NCI-H345 (cell line): ENCODE data around the gene RMND1.
A peak's percentile ranks its signal among the peaks of the same experiment; 100 is the strongest.
"Not testable (repeated sequence)": the region's sequence is repeated elsewhere in the genome, so short reads cannot be mapped to it uniquely, and the experiment has no call there.

ENCODE experiments used
- DNase-seq: peaks from one replicate; lab custom pipeline; 2025; lab: John Stamatoyannopoulos, UW

The RMND1 gene, protein sequence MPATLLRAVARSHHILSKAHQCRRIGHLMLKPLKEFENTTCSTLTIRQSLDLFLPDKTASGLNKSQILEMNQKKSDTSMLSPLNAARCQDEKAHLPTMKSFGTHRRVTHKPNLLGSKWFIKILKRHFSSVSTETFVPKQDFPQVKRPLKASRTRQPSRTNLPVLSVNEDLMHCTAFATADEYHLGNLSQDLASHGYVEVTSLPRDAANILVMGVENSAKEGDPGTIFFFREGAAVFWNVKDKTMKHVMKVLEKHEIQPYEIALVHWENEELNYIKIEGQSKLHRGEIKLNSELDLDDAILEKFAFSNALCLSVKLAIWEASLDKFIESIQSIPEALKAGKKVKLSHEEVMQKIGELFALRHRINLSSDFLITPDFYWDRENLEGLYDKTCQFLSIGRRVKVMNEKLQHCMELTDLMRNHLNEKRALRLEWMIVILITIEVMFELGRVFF

DNA sequence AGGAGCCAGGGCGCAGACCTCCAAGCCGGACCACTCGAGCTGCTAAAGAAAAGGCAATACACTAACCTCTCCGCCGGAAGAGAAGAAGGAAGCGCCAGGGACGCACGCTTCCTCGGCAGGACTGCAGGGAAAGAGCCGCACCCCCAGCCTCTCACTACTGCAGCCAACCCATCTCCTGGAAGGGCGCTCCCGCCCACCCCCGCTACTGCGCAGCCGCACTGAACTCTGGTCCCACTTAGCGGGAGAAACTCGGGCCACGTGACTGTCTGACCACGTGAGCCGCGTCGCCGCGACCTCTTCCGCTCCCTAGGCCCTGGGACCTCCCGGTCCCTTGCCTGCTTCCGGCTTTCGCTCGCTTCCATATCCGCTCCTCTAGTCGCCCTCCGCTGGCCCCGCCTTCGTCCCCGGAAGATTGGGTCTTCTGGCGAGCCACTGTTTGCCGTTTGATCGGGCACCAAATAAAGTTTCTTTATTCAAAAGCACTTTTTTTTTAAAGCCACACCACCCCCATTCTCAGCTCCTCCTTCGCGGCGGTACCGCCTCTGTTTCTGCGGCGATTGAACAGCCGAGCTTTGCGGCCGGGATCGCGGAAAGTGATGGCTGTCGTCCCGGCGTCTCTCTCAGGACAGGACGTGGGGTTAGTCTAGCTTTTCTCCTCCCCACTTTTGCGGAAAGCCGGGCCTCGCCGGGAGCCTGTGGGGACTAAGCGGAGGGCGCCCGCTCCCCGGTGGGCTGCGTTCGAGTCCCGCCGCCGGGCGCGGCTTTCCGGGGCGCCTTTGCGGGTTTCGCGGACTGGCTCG, at the start of gene RMND1:
RMND1 (minus strand) TSS at position 177 of the 800 bp plus-strand sequence. CDS start 6,315 bp downstream, outside the sequence.
- DNase-seq, result peak; percentile 100

- no peak for DNase-seq
Observed at GRCh38 chr6:151499551-151499950, 47.6 kb upstream of the RMND1 start.

DNA sequence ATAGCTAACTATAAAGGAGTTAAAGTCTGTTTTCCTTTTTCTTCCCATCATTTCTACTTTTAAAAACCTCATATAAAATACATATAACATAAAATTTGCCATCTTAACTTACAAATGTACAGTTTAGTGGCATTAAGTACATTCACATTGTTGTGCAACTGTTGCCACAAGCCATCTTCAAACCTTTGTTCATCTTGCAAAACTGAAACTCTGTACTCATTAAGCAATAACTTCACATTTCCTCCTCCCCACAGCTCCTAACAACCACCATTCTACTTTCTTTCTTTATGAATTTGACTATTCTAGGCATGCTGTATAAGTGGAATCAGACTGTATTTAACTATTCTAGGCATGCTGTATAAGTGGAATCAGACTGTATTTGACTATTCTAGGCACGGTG, 46.4 kb upstream of the RMND1 start:
- no peak for DNase-seq

DNA sequence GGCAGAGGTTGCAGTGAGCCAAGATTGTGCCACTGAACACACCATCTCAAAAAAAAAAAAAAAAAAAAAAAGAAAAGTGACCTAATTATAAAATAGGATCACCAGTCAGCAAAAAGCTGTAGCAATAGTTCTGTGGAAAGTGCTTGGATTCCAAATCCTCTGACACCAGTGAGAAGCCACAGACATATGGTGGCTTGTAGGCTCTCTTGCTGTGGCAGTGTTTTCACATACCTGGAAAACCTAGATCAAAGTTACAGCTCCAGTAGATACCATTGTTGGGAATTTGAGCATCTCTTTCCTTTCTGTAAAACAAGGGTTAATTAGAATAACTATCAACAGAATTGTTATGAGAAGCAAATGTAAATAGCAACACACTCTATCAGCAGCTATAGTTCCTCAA, 46.0 kb upstream of the RMND1 start:
- DNase-seq, result no peak

GRCh38 chr6:151495380-151495779, 43.5 kb upstream of the RMND1 start:
- no peak for DNase-seq

- DNase-seq, result no peak
Observed at GRCh38 chr6:151494936-151495320, 43.0 kb upstream of the RMND1 start.

- DNase-seq, result peak; percentile 24
Observed at GRCh38 chr6:151494235-151494935, 42.5 kb upstream of the RMND1 start.

DNA sequence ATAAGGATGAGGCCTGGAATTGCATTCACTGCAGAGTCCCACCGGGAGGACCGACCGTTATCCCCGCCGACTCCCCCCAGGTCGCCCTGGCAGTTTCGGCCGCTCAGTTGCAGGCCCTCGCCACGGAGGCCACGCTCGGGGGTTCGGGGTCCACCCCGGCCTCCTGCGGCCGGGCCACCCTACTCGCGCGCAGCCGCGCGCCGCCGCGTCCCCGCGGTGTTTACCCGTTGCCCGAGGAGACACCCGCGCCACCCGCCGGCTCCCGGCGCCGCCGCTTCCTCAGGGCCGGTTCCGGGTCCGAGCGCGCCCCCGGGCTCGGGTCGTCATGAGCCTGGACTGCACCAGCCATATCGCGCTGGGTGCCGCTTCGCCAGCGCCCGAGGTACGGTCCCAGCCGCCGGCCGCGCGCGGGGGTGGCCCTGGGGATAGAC, 41.9 kb upstream of the RMND1 start, which contains the start of gene CCDC170:
CCDC170 (plus strand) TSS at position 214 of the 431 bp plus-strand sequence; CDS start at position 326, 112 bp downstream.
- DNase-seq, result peak; percentile 3

DNA sequence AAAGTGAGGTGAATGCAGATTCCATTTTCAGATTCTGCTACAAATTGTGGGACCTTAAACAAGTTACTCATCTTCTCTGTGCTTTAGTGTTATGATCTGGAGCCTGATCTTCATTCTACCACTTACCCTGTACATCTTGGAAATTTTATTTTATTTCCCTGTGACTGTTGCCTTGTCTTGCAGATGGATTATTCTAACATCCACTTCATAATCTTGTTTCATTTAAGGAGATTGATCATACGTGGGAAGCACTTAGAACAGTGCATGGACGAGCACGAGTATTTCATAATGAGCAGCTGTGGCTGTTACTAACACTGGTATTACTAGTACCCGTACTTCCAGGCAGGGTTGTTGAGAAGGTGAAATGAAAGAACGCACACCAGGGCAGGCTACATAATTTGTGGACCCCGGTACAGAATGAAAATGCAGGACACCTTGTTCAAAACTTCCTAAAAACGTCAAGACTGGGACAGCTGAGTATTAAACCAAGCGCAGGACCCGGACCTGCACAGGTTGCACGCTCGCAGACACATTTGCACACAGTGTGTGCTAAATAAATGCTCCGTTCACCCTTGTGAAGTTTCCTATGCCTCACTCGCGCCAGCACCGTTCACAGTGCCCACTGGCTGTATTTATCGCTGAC, 41.4 kb upstream of the RMND1 start:
- no peak for DNase-seq

- DNase-seq, result no peak
Observed at GRCh38 chr6:151490996-151491395, 39.1 kb upstream of the RMND1 start.

DNA sequence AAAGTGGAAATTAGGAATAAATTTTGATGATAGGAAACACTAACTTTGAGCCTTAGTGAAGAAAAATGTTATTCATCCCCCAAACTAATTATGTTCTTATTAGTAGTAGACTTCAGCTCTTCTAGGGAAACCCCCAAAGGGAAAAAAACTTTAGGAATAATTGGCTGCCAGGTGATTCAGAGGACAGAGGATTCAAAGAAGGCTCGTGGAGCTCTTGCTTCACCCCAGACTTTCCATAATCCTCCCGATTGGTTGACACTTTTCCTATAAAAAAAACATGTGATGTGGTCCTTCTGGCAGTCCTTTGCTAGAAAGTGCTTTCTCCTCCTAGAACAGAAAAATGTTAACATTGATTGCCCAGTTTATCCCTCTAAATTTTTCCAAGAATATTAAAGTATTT, 36.3 kb upstream of the RMND1 start:
- no peak for DNase-seq

GRCh38 chr6:151483994-151484393, 32.1 kb upstream of the RMND1 start:
- DNase-seq, result no peak

DNA sequence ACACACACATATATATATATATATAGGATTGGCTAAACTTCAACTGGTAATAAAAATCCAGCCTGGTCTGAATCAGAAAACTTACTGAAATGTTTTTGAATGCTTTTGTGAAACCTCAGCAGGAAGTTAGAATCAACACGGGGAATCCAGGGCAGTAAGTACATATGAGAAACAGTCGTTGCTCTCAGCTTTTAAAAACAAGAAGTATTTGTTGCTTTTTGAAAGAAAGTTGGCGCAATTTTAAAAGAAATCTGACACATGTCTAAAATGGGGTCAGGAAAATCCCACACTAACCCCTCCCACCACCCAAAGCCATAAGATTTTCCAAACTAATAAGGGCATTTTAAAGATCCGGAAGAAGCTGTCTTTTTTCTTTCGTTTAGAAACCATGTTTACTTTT, 30.4 kb upstream of the RMND1 start:
- no peak for DNase-seq

- no peak for DNase-seq
Observed at GRCh38 chr6:151481786-151482185, 29.9 kb upstream of the RMND1 start.

GRCh38 chr6:151478670-151479069, 26.7 kb upstream of the RMND1 start:
- no peak for DNase-seq

DNA sequence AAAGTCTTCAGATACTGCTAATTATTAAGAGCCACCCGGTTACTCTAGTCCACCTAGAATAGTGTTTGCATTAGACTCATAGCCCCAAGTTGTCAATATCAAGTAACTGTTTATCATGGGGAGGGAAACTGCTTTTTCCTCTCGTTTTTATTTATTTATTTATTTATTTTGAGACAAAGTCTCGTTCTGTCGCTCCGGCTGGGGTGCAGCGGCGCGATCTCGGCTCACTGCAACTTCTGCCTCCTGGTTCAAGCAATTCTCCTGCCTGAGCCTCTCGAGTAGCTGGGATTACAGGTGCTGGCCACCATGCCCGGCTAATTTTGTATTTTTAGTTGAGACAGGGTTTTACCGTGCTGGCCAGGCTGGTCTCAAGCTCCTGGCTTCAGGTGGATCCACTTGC, 25.8 kb upstream of the RMND1 start:
- no peak for DNase-seq

- DNase-seq, result peak; percentile 6
Observed at GRCh38 chr6:151475653-151476523, 24.0 kb upstream of the RMND1 start.

- DNase-seq, result no peak
Observed at GRCh38 chr6:151464702-151465101, 12.8 kb upstream of the RMND1 start.

- no peak for DNase-seq
Observed at GRCh38 chr6:151461673-151462072, 9.7 kb upstream of the RMND1 start.

GRCh38 chr6:151455751-151456398, 3.9 kb upstream of the RMND1 start:
- not testable (repeated sequence) for DNase-seq
